Measurements from ENCODE around the gene GPR21.

GRCh38 chr9:123033352-123033751 lies at the start of gene GPR21:
- TF ChIP-seq CTCF (conservative IDR thresholded peaks at IDR 0.05 in 1 of 2, IDR thresholded peaks at IDR 0.05 in 1 of 2; ENCODE audit: extremely low read depth in 1 of 2, insufficient read depth in 1 of 2, low read depth in 1 of 2, low read length in 2 of 2) (no peak), EZH2 (IDR thresholded peaks at IDR 0.05; ENCODE audit: borderline replicate concordance, low read length) (no peak)
